ENCODE results near the gene ZNF76.

The ZNF76 gene

DNA sequence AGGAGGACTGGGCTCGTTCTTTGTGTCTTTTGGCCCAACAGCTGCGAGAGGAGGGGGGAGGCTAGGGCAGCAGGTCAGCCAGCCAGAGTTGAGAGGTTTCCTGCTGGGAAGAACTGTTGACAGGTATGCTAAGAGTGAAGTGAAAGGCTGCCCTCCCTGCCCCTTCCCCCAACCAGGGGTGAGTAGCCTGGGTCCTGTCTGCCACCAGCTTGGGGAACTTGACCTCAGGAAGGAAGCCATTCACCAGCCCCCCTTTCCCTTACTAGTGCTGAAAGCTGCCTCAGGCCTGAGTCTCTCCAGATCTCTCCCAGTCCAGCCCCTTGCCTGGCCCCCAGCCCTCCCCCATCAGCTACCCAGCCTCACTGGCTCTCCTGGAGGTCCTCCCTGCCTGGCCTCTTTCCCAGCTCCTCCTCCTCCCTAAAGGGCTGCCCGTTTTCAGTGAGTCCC is 20.7 kb upstream of the ZNF76 start:
- DNase-seq = no peak

DNA sequence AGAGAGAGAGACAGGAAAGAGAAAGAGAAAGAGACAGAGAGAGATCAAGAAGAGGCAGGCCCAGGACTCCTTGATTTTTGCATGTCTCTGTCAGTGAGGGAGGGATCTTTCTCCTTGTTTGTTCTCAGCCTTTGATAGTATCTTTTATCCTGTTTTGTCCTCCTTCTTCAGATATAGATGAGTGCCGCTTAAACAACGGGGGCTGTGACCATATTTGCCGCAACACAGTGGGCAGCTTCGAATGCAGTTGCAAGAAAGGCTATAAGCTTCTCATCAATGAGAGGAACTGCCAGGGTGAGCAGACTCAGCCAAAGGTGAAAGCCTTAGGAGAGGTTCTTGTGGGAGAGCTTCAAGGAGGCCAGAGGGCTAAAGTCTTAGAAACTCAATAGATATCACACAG is 20.0 kb upstream of the ZNF76 start:
- no peak for DNase-seq

DNA sequence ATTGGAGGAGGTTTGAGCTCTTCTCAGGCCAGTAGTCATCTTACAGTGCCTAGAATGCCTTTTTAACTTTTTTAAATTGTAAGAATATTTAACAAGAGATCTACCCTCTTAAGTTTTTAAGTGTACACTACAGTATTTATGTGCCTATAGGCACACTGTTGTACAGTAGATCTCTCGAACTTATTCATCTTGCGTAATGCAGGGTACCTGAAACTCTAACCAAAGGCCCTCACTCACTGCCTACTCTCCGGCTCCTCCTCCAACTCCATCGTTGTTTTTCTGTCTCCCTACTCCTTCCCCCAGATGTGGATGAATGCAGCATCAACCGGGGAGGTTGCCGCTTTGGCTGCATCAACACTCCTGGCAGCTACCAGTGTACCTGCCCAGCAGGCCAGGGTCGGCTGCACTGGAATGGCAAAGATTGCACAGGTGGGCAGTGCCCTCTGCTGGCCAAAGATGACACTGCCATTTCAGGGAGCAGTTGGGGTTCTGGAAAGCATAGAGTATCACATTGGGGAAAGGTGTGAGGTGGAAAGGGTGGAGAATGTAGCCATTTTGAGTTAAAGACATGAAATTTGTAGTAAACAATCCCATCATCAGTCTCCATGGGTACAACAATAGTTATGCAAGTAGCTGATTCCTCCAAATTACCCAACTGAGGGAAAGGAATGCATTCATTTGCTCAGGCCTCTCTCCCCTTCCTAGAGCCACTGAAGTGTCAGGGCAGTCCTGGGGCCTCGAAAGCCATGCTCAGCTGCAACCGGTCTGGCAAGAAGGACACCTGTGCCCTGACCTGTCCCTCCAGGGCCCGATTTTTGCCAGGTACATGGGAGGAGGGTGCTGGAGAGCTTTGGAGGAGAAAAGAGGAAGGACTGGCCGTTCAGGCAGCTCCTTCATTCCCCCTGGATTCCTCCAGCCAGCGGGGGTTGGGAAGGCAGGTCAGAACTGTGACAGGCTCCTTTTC is 18.4 kb upstream of the ZNF76 start:
- DNase-seq = peak; percentile 62

DNA sequence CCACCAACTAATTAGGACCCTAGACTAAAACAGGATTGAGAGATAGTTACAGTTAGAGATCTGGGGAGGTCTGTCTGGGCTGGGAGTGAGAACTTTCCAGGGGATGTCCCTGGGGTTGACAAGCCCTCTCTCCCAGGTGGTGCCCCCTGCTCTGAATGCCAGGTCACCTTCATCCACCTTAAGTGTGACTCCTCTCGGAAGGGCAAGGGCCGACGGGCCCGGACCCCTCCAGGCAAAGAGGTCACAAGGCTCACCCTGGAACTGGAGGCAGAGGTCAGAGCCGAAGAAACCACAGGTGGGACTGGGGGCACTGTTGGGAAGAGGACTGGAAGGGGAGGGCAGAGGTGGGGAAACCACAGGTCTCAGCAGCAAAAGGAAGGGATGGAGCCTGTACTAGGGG is 17.0 kb upstream of the ZNF76 start:
- DNase-seq = no peak

DNA sequence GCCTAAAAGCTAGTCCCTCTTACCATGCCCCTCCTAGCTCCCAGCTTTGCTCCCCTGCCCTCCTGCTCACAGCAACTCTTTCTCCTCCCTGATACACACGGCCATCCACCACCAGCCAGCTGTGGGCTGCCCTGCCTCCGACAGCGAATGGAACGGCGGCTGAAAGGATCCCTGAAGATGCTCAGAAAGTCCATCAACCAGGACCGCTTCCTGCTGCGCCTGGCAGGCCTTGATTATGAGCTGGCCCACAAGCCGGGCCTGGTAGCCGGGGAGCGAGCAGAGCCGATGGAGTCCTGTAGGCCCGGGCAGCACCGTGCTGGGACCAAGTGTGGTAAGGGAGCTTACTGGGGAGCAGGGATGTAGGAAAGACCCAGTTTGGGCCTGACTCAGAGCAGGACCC is 16.6 kb upstream of the ZNF76 start:
- DNase-seq = no peak

DNA sequence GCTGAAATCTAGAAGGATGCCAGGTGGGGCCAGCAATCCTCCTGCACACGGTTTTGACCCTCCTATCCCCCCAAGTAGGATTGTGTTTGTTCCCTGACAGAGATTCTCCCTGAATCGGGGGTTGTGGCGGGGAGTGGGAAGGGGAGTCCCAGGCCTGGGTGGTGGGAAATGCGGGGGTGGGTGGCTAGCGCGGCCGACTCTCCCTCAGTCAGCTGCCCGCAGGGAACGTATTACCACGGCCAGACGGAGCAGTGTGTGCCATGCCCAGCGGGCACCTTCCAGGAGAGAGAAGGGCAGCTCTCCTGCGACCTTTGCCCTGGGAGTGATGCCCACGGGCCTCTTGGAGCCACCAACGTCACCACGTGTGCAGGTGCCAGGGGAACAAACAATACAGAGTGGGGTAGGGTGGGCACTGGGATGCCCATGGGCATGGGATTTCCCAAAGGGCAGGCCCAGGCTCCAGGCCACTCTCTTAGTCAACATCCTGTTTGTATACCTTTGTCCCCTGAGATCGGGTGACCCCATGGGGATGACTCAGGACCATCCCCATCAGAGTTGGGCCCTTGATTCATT is 16.1 kb upstream of the ZNF76 start:
- no peak for DNase-seq

DNA sequence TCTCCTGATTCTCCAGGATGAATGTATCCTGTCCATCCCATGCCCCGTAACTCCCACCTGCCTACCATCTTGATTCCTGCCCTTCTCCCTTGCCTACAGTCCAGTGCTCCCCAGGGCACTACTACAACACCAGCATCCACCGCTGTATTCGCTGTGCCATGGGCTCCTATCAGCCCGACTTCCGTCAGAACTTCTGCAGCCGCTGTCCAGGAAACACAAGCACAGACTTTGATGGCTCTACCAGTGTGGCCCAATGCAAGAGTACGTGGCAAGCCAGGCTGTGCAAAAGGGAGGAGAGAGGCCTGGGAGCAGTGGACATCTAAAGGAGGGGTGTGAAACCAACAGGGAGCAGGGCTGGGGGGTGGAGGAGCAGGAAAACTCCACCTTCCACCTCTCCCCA is 15.0 kb upstream of the ZNF76 start:
- DNase-seq = no peak

DNA sequence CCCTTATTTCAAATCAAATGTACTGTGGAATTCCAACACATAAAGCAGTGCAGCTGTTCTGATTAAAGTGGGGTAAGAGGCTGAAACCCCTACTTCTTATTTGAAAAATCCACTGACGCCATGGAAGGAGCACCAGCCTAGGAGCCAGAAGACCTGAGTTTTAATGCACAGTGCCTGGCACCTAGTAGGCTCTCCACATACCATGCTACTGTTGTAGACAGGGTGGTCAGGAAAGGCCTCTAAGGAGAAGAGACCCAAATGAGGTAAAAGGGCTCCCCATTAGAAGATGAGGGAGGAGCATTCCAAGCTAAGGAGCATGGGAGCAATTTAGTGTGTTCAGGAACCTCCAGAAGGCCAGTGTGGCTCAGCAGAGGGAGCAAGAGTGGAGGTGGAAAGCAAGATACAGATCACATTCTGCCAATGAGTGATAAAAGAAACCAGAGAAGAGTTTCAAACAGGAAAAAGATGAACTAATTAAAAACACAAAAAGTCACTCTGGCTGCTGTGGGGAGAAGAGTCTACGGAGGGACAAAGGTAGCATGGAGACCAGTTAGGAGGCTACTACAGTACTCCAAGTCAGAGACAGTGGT is 11.8 kb upstream of the ZNF76 start:
- peak; percentile 20 for DNase-seq

DNA sequence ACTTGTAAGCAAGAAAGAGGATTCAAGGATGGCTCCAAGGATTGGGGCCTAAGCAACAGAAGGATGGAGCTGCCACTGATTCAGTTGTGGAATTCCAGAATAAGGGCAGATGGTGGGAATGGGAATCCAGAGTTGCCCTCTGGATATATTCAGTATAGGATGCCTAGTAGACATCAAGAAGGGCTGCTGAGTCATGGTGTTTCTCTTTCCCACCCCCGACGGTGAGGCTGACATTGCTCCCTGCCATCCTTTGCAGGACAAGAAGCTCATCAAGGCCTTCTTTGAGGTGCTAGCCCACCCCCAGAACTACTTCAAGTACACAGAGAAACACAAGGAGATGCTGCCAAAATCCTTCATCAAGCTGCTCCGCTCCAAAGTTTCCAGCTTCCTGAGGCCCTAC is 11.2 kb upstream of the ZNF76 start:
- DNase-seq = no peak

DNA sequence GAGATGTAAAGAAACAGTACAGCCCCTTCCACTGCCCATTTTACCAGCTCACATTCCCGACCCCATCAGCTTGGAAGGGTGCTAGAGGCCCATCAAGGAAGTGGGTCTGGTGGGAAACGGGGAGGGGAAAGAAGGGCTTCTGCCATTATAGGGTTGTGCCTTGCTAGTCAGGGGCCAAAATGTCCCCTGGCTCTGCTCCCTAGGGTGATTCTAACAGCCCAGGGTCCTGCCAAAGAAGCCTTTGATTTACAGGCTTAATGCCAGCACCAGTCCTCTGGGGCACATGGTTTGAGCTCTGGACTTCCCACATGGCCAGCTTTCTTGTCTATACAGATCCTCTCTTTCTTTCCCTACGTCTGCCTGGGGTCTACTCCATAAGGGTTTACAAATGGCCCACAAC is 10.6 kb upstream of the ZNF76 start:
- DNase-seq = no peak

DNA sequence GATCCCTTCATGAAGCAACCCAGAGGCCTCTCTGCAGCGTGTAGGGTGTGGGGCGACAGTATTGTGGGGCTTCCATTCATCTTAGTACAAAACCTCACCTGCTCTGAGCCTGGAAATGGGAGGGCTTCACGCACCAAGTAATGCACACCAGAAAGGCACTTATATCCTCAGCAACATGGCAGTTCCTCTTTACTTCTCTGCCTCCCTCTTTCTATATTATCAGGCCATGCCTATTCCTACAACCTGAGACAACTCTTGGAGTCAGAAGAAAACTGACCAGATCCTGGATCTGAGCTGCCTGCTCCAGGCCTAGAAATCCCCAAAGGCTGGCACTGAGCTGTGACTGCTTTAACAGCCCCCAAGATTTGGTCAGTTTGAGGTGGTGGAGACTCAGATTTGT is 7.6 kb upstream of the ZNF76 start:
- DNase-seq = no peak

DNA sequence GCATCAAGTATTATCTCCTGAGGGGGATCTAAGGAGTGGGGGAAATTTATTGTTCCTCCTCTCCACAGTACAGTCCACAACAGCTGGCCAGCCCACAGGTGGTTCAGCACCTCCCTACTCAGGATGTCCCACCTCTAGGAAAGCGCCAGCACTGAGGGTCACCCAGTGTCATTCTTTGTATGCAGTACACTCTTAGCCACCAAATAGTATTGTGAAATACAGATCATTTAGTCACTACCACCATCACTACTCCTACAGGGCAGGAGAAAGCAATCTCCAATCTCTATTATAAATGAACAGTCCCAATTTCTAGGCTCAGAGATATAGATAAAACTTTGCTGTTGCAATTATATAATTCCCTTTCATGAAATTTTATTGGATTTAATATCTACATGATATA is 6.3 kb upstream of the ZNF76 start:
- no peak for DNase-seq

DNA sequence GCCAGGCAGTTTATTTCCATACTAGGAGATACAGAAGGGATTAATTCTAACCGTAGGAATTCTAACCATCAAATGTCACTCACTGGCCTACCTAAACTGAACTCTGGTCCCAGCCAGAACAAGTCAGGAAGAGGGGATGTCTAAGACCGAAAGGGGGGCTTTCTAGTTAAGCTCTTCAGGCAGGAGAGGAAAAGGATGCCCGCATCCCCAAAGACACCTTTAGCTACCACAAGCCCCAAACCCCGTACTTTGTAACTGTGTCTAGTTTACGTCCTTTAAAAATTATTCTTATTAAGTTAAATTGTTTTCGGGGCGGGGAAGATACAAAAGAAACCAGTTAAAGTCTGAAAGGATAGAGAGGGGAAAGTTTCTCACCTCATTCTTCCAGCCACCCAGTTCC is 1.2 kb upstream of the ZNF76 start:
- no peak for DNase-seq

DNA sequence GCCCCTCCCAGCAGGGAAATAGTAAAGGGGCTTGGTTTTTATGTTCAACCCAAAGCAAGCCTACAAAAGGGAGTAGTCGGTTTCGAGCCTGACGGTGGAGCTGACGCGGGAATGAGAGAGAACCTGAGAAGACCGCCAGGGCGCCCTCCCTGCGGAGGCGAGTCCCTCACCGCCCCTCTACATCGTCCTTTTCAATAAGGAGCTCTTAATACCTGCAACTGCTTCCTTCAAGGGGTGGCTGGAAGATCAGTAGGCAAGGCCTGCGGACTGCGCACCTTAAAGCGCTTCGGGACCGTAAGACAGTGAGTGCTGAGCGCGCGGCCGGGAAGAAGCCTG is 709 bp upstream of the ZNF76 start:
- peak; percentile 56 for DNase-seq

DNA sequence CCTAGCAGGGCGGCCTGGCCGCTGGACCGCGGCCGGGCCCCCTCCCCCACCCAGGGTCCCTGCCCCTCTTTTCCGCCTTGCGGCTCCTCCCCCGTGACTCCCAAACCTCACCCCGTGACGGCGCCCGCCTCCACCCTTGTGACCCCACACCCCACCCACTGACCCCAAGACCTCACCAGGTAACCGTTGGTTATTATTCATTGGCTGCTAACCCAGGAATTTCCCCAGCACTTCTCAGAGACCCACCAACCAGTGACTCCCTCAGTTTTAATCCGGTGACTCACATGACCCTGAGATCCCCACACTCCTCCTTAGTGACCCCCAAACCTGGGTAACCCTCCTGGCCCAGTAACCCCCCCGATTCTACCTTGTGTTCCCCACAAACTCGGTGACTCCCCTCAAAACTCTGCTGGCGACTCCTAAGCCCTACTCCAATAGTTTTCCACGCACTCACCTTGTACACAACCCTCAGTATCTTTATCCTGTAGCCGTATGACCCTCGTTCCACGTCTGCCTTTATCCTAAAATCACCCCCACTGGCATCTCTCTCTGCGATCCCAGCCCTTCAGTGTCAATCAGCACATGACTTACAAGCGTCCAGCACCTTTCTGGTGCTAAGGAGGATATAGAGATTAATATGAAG is 534 bp downstream of the ZNF76 start:
- peak; percentile 79 for DNase-seq

DNA sequence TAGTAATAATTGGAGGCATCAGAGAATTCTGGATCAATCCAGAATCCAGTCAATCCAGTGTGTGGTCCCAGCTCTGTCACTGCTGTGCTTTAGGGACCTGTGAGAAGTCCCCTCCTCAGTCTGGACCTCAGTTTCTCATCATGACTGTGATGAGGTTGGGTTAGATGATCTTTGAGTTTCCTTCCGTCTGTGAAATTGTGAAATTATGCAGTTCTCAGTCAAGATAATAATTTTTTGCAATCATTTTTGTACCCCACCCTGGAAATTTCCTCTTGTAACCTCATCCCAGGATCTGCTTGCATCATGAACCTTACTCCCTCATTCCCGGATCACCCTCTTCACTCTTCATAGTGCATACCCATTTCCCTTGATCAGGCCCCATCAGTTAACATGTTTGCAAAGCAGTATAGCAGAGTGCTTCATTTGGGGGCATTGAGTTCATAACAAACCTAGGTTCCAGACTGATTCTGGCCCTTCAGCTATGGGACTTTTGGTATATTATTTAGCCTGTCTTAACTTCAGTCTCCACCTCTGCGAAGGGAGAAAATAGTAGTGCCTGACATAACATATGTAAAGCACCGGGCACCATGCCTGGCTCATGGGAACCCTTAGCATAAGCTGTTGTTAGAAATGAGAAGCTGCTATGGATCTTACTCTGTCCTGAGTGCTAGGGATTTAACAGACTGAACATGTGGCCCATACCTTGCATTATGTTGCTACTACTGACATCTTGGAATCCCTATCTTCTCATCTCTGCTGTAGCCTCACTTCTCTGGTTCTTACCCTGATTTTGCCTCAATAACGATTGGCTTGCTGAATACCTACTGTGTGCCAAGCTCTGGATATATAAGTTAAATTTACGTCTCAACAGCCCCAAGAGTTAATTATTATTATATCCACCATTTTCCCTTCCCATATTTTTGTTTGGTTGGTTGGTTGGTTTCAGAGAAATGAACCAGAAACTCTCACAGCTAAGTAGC is 1.3 kb downstream of the ZNF76 start:
- peak; percentile 10 for DNase-seq

DNA sequence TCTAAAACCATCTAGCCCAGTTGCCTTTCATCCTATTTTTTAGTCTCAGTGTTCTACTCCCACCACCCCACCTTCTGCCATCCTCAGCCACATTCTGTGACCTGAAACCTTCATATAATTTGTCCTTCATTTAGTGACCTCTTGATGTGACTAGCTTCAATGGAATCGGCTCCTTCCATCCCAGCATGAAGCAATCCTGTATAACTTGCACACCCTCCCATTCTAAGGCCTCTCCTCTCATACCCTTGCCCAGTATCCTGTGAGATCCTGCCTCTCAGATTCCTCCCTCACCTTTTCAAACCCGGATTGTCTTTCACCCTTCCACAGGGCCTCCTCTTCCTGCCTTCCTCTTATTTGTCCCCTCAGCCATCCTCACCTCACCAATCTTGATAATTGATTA is 3.1 kb downstream of the ZNF76 start:
- DNase-seq = no peak

DNA sequence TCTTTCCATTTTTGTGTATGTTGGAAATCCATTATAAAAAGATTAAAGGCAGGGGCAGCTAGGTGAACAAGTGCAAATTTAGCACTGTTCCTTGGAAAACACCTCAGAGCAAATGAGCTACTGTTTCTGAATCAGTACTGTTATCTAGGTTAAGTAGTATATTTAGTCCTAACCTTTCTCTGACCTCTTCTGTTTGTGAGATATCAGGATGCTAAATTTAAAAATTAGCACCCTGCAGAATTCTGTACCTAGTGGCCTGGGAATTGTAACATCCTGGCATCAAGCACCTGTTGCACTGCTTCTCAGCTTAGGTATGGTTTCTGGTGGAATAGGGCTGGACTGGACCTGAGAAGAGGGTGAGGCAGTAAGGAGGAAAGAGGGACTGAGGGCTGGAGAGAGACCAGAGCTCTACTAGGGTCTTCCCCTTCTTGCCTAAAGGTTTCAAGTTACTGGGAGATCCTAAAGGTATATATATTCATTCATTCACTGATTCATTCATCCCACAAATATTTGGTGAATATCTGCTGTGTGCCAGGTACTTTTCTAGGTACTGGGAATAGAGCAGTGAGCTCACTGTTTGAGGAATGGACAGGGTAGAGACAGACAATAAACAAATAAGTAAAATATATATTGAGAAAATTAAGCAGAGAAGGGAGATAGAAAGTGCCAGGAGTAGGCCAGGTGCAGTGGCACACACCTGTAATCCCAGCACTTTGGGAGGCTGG is 5.2 kb downstream of the ZNF76 start:
- DNase-seq = no peak

DNA sequence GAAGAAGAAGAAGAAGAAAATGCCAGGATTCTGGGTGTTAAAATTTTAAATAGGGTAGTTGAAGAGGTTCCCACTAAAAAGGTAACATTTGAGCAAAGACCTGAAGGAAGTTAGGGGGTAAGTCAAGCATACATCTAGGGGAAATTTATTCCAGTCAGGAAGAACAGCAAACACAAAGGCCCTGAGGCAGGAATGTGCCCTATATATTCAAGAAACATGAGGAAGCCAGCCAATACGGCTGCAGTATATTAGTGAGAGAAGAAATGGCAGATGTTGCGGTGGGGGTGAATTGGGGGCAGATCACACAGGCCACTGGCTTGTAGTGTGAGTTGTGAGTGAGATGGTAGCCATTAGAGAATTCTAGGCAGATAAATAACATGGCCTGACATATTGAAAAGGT is 6.0 kb downstream of the ZNF76 start:
- no peak for DNase-seq

DNA sequence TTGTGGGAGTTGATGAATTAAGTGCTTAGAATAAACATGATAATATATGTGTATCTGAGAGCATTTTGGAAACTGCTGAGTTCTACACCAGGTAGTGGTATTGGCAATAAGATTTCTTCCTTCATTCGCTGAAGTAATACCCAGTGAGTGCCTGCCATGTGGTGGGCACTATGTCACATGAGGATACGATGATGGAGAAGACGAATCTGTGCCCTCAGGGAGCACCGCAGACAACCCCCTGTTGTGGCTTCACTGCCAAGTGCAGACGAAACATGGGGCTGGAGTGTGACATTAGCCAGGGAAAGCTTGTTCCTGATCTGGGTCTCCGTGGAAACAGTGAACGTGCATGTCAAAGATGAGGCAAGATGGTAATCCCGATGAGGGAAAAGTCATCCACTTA is 7.9 kb downstream of the ZNF76 start:
- no peak for DNase-seq

DNA sequence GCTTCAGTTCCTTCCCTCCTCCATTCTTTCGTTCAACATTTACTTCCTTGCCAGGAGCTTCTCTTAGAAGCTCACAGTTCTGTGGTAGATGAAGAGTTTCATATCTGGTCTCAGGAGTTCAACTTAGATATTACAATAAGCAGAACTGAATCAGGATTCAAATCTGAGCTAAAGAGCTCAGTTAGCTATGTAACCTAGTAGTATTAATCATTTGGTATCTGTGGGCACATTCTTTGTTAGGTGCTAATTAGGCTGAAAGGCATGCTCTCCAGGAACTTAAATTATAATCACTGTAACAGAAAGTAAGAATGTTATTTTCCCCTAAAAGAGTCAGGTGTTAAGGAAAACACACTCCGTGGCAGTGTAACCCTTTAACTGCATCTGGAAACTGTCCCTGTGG is 8.4 kb downstream of the ZNF76 start:
- no peak for DNase-seq

DNA sequence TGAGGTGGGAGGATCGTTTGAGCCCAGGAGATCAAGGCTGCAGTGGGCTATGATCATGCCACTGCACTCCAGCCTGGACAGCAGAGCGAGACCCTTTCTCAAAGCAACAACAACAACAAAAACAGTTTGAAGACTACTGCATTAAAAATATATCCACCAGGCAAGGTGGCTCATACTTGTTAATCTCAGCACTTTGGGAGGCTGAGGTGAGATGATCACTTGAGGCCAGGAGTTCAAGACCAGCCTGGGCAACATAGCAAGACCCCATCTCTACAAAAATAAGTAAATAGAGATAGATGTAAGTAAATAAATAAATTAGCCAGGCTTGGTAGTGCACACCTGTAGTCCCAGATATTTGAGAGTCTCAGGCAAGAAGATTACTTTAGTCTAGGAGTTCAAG is 12.5 kb downstream of the ZNF76 start:
- no peak for DNase-seq

Data from hematopoietic multipotent progenitor cell treated with erythropoietin and hydrocortisone succinate and interleukin-3 and kit ligand, for 8 days (in vitro differentiated cells).